Fibroblast of skin of scalp (primary cell): ENCODE results near the gene DLGAP4.

Experiments used
- DNase-seq: peaks from one replicate; pipeline ENCODE4 v3.0.0-alpha.2; 2013

DLGAP4 gene

GRCh38 chr20:36386236-36386635 lies 80.1 kb downstream of the DLGAP4 start:
- no peak for DNase-seq

- DNase-seq, result no peak
Observed at GRCh38 chr20:36390269-36390668, 84.1 kb downstream of the DLGAP4 start.

DNA sequence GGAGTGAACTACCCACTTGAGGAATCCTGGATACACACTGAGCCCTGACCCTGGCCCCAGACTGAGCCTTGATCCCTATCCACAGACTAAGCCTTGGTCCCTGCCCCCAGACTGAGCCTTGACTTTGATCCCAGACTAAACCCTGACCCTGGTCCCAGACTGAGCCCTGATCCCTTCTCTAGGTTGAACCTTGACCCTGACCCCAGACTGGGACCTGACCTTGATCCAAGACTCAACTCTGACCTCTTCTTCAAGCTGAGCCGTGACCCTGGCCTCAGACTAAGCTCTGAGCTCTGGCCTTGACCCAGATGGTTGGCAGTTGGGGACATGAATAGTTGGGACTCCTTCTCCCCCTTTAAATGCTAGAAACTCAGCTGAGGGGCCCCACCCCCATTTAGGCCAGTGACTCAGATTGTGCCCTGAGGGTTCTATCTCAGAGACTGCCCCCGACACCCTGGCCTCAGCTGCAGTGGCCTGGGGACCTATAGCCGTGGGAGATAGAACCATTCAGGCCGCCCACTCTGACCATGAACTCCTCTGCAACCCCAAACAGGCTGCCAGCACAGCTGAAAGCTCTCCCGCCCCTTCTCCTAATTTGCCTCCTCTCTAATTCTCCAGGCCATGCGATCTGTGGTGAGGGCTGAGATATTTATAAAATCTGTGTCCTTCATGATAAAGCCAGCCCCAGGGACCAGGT lies 84.7 kb downstream of the DLGAP4 start:
- no peak for DNase-seq

DNA sequence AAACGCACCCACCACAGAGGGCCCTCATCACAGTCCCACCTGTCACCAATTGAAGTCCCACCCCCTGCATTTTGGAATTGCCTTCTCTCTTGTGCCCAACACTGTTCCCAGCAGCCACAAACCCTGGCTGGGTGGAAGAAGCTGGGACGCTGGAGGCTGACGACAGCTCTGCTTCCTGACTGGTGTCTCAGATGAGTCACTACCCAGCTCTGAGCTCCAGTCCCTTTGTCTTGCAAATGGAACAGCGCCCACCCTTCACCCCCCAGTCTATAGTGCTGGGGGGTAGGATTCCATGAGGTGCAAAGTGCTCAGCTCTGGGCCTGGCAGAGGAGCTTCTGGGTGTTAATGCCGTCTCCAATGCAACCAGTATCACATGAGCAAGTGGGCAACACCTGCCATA lies 85.3 kb downstream of the DLGAP4 start:
- DNase-seq, result peak; percentile 5

DNA sequence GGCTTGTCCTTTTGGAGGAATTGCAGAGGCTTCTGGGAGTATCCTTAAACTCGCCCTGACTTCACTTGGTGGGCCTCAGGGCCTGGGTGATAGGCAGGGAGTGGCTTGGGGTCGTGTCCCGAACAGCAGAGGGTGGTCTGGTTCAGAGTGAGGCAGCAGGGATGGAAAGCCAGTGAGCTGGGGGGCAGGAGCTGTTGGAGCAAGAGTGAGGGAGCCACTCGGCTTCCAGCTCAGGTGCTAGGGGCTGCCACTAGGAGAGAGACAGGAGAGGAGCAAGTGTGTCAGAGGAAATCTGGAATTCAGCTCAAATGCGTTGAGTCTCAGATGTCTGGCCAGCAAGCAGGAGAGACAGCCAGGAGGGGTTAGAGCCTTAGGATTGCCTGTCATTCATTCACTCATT lies 85.8 kb downstream of the DLGAP4 start:
- no peak for DNase-seq

DNA sequence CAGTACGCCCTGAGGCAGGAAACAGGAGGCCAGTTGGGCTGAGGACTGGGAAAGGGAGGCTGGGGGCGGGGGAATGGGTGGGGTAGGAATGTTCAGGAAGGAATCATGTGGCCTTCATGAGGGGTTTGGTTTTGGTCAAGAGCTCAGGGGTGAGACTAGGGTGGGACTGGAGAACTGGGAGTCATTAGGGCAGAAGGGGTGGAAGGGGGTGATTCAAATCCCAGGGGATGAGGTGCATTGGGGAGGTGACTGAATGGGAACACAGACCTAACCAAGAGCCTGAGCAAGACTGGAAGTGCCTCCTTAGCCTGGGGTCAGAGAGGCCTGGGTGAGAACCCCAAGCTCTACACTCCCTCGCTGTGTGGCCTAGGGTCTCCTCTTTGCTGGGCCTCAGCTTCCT lies 86.8 kb downstream of the DLGAP4 start:
- DNase-seq, result no peak

DNA sequence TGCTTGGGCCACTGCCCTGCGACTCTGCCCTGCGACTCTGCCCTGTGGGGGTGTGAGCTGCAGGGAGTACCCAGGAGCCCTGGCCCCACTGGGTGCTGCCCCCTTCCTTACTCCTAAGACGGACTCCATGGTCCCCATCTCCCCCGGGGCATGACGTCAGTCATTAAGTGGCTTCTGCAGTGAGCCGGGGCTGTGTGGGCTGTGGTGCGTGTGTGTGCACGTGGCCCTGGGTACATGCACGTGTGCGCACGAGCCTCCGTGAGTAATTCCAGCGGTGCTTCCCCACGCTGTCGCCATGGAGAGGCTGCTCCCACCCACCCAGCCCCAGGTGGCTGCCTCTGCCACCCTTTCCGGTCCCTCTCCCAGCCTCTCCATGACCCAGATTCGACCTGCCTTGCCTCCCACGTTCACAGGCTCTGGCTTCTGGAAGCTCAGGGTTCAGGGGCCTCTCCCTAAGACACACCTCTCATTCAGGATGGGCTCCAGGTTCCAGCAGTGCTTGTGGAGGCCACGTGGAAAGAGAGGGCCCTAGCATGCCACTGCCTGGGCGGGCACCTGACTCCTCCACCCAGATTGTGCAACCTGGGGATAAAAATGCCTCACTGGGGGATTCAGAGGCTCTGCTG lies 88.3 kb downstream of the DLGAP4 start:
- DNase-seq, result no peak

GRCh38 chr20:36396340-36396739 lies 90.2 kb downstream of the DLGAP4 start:
- no peak for DNase-seq

DNA sequence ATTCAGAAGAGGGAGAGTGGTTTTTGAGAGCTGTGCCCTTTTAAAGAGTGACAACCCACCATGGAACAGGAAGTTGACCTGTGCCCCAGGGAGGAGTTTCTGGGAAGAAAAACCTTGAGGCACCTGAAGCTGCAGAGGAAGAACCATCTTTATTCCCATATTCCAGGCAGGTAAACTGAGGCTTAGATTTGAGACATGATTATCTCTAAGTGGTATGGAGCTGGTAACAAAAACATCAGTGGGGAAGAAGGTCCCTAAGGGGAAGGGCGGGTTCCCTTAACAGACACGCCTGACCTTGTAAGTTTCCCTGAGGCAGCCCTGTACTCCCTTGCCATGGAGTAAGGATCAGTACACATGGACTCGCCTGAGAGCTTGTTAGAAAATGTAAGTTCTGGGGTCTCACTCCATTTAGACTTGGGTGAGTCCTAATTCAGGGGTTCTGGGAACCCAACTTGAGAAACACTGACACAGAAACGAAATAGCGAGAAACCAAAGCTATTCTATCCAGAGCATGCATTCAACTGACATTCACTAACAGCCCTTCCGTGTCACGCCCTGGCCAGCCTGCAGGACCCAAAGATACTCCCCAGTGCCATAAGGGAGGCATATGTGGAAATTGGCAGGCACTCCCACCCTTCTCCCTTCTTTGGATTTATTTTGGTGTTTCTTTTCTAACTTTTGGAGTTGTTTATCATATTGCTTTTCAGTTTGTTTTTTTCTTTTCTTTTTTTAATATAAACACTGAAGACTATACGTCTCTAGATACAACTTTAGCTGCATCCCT lies 90.9 kb downstream of the DLGAP4 start:
- no peak for DNase-seq

DNA sequence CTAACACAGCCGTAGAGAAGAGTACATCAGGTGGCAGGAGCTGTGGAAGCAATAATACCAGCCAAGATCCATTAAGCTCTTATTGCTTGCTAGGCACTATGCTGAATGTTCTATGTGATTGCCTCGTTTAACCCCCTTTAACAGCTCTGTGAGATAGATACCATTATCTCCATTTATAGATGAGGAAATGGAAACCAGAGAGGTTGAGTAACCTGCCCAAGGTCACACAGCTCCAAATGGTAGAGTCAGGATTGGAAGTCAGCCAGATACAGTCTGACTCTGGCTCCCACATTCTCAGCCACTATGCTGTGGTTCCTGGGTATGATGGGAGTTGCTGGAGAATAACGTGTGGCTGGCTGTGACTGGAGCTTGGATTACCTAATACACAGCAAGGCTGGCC lies 92.4 kb downstream of the DLGAP4 start:
- no peak for DNase-seq

DNA sequence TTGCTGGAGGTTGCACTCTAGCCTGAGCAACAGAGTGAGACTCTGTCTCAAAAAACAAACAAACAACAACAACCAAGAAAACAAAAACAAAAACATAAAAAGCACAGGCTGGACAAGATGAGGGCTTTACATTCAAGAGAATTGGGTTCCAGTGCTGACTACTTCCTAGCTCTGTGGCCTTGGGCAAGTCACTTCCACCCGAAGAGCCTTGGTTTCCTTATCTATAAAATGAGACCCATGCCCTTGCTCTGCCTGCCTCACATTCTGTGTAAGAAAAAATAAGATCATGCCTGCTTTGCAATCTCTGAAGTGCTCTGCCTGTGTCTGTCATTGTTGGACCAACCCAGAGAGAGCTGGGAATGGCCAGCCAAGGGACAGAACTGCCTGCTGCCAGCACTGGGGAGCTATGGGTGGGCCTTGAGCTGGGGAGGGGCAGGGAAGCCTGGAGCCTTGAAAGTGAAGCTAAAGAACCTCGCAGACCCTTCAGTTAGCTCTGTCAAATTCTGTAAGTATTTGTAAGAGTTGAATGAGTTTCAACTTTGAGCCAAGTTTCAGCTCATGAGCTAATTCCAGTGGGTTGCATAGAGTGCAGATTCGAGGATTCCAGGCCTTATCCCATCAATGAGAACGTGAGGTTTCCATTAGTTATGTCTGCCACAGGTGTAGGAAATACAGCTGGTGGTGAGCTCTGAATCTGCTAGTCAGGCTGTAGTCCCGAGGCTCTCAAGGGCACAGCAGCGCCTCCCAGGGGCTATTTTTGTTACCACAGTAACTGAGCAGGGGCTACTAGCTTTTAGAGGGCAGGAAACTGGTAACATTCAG lies 93.2 kb downstream of the DLGAP4 start:
- DNase-seq, result no peak

GRCh38 chr20:36399969-36400545 lies 93.9 kb downstream of the DLGAP4 start:
- DNase-seq, result no peak

DNA sequence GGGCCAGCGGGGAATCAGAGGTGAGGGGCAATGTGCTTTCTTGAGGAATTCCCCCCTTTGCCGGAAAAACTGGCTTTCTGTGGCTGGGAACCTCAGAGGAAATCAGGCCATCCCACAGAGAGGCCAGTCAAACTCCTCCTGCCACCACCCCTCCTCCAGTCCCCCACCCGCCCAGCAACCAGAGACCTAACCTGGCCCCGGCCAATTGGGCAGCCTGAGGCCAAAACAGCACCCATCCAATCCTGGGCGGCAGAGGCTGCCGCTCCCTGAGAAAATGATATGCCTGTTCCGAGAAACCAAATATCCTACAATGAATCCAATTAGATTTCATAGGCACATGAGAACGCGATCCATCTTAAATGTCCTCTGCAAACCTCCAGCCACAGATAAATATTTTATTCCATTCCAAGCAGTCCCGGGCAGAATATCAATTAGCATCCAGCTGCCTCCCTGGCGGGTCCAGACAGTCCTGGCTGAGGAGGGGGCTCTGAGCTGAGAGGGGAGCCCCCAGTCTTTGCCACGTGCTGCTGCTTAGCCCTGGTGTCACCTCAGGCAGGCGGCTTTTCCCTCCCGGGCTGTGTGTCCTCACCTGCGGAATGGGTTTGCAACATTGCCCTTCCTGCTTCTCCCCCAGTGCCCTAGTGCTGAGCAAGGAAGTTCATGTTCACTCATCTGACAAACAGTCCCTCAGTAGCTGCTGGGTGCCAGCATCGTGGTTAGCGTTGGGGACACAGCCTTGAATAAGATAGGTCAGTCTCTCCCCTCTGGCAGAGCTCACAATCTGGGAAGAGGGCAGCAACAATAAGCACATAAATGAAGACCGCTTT lies 95.0 kb downstream of the DLGAP4 start:
- no peak for DNase-seq

- DNase-seq, result no peak
Observed at GRCh38 chr20:36402708-36403107, 96.6 kb downstream of the DLGAP4 start.

DNA sequence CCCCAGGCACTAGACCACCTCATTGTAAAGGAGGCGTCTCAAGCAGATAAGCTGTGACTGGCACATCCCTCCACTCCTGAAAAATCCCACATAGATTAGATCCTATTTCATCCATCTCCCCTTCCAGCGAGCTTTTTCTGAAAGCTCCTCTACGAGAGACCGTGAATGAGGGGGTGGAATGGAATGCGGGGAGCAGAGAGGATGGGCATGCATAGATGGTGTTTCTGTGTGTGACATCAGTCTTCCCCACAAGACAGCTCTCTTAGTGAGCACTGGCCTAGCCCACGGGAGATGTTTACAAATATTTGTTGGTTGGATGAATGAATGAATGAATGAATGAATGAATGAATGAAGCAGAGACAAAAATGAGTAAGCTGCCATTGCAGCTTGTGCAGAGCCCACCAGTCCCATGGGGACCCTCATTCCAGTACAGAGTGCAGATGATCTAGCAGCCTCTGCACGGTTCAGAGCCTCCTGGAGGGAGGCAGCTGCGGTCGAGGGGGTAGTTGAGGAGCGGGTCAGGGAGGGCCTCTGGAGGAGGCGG lies 98.4 kb downstream of the DLGAP4 start:
- no peak for DNase-seq

- peak; percentile 59 for DNase-seq
Observed at GRCh38 chr20:36405255-36405654, 99.1 kb downstream of the DLGAP4 start.

DNA sequence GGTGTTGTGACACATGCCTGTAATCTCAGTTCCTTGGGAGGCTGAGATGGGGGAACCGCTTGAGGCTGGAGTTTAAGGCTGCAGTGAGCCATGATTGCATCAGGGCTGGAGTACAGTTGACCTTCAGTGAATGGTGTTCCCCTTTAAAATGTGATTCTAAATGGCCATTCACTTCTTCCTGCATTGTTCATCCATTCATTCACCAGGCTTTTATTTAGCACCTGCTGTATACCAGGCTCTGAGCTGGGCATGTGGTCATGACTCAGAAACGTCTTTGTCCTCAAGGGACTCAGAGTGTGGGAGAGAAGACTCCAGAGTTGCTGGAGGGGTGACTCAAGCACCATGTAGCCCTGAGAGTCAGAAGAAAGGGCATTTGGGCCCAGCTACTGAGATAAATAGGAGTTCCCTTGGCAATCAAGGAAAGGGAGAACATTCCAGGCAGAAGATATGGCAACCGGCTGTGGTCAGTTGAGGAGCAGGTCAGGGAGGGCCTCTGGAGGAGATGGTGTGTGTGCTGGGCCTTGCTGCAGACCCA lies 101.1 kb downstream of the DLGAP4 start:
- DNase-seq, result peak; percentile 37

DNA sequence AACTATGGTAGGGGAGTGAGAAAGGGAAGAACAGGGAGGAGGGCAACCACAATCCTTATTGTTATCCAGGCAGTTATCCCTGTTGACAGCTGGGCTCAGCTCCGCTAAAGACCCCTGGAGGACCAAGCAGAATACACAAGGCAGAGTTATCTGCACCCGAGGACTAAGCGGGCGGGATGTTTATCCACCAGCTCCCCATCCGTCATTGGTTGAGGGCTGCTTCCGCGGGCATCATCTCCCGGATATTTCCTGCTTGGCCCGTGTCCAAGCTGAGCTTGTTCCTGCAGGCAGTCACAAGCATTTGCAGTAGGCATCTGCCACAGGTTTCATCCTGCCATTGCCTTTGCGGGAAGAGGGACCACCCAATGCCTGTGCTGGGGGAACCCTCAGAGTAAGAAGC lies 102.1 kb downstream of the DLGAP4 start:
- peak; percentile 21 for DNase-seq

- DNase-seq, result no peak
Observed at GRCh38 chr20:36411861-36412454, 105.8 kb downstream of the DLGAP4 start.

DNA sequence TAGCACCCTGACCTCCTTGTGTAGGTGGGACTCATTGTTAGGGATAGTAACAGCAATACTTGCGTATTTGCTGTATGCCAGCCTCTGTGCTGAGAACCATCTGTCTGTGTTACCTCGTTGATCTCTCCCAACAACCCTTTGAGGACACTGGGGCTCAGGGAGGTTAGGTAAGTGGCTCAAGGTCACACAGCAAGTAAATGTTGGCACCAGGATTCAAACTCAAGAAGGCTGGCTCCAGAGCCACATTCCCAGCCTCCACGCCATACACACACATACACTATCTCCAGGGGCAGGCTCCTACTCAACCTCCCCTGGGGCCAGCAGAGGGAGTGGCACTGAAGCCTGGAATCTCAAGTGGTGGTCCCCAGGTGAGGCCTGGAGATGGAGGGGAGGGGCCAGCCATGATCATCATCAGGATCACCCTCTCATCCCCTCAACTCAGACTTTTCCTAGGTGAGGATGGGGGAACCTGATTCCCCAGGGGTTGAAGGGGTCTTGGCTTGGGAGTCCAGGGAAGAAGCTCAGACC lies 109.4 kb downstream of the DLGAP4 start:
- no peak for DNase-seq
